Lung microvascular endothelial cell (primary cell): ENCODE results near the gene FIBCD1. TPM values are rescaled to one million over a fixed set of nuclear protein-coding genes. Genes with fewer than 3 reads are reported as not detected.

Experiments
- DNase-seq, 2 donors: peaks; one replicate each; pipeline versions ENCODE4 v3.0.0 to v3.0.0-alpha.2; 2010; ENCODE audit warnings: low read depth in 2 of 2
- total RNA-seq: library from RNA; depleted of rRNA; stranded (reverse); fragments of >200 nt; gene quantifications from 2 replicates; pipeline ENCODE4 v1.2.1, GENCODE V29; 2014

The FIBCD1 gene, protein sequence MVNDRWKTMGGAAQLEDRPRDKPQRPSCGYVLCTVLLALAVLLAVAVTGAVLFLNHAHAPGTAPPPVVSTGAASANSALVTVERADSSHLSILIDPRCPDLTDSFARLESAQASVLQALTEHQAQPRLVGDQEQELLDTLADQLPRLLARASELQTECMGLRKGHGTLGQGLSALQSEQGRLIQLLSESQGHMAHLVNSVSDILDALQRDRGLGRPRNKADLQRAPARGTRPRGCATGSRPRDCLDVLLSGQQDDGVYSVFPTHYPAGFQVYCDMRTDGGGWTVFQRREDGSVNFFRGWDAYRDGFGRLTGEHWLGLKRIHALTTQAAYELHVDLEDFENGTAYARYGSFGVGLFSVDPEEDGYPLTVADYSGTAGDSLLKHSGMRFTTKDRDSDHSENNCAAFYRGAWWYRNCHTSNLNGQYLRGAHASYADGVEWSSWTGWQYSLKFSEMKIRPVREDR
- not detected in 2 replicates for total RNA-seq

DNA sequence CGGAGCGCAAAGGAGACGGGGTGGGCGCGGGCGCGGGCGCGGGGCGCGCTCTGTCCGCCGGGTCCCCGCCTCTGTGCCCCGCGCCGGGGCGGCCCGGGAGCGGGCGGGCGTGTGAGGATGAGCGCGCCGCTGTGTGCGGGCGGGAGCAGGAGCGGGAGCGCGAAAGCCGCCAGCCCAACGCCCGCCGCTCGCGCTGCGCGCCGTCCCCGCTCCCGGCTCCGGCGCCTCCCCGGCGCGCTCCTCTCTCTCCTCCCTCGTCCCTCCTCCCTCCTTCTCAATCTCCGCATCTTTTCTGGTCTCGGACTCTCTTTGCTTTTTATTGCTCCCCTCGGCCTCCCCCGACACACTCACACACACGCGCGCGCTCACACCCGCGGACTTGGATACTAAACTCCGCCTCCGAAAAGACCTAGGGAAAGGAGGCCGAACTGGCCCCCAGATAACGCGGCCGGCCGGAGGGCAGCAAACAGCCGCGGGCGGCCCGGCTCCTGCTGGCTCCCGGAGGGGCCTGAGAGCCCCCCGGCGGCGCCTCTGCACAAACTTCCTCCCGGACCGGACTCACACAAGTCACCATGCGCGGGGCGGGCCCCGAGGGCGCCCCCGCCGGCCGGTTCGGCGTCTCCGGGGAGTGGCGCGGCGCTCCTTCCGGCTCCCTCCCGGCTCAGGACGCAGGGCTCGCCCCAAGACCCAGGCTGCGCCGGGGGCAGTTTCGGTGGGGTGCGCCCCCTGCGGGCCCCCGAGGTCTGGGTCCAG, at the start of gene FIBCD1:
FIBCD1 (minus strand) TSS at position 596 of the 753 bp plus-strand sequence. CDS start 640 bp downstream, outside the sequence.
- DNase-seq, result peak; percentile 23 to 33

DNA sequence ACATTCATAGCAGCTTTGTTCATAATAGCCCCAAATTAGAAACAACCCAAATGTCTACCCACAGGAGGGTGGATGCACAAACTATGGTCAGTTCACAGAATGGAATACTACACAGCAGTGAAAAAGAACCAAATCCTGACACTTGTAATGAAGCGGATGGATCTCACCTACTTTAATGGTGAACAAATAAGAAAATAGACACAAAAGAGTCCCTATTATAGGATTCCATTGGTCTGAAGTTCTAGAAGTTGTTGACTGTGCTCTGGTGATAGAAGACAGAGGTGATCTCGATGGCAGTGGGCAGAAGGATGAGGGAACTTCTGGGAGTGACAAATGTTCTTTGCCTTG, 49.3 kb upstream of the FIBCD1 start:
- DNase-seq, result no peak

DNA sequence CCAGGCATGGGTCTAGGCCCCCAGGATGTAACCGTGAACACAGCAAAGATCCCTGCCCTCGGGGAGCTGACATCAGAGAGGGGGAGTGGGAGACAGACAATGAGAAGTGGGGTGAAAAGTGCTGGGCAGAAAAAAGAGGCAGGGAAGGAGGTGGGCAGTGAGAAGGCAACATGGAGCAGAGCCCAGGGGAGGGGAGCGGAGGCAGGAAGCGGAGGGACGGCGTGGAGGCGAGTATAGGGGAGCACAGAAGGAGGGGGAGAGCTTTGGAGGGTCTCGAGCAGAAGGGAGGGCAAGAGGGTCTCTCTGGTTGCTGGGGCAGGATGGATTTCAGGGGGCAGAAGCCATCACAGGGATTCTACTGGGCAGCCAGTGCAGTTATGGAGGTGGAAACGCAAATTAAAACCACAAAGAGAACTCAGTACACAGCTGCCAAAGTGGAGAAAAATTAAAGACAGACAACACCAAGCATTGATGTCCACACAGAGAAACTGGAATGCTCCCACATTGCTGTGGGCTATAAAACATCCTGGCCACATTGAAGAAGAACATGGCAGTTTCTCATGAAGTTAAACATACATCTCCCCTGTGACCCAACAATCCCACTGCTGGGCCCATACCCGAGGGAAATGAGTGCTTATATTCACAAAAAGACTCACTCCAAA, 48.8 kb upstream of the FIBCD1 start:
- no peak for DNase-seq

GRCh38 chr9:130987054-130987453, 48.0 kb upstream of the FIBCD1 start:
- DNase-seq, result no peak

DNA sequence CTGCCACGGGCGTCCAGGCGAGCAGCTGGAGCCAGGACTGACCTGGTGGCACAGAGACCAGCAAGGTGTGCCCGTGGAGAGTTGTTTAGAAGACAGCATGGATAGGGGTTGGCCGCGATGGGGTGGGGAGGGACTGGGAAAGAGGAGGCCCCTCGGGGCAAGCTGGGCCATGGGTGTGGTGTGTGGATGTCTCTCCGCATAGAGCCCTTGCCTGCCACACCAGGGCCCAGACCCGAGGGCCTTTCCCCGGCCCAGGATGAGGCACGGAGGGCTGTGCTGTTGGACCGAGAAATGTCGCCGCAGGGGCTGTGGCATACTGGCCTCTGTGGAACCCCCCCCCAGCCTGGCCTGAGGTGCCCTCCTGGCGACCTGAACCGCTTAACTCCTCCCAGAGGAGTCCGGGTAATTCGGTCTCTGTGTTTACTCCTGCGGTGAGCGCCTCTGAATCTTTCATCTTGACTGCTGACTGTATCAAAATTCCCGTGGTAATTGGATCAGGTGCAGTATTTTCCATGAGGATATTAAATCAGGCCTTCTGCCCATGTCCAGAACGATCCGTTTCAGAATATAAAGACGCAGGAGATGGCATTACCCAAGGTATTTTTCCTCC, 47.4 kb upstream of the FIBCD1 start:
- no peak for DNase-seq

GRCh38 chr9:130985606-130986162, 46.6 kb upstream of the FIBCD1 start:
- no peak for DNase-seq

GRCh38 chr9:130985029-130985428, 46.0 kb upstream of the FIBCD1 start:
- DNase-seq, result no peak

DNA sequence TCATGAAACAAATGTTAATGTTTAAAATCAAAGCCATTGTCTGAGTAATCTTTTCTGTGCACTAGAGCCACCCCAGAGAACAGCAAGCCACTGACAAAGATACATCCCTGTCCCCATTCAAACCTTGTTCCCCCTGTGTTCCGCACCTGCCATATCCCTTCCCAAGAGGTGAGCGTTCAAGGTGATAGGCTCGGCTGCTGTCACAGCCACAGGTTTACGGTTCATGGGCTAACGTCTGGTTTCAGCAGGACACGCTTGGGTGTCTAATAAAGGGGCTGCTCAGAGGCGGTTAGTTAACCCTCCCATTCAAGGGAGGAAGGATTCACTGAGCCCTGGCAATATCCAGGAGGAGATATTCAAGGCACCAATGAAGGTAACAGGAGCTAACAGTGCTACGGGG, 45.5 kb upstream of the FIBCD1 start:
- DNase-seq, result no peak

GRCh38 chr9:130983970-130984369, 44.9 kb upstream of the FIBCD1 start:
- no peak for DNase-seq

- DNase-seq, result no peak
Measured at GRCh38 chr9:130983359-130983670, 44.3 kb upstream of the FIBCD1 start.

DNA sequence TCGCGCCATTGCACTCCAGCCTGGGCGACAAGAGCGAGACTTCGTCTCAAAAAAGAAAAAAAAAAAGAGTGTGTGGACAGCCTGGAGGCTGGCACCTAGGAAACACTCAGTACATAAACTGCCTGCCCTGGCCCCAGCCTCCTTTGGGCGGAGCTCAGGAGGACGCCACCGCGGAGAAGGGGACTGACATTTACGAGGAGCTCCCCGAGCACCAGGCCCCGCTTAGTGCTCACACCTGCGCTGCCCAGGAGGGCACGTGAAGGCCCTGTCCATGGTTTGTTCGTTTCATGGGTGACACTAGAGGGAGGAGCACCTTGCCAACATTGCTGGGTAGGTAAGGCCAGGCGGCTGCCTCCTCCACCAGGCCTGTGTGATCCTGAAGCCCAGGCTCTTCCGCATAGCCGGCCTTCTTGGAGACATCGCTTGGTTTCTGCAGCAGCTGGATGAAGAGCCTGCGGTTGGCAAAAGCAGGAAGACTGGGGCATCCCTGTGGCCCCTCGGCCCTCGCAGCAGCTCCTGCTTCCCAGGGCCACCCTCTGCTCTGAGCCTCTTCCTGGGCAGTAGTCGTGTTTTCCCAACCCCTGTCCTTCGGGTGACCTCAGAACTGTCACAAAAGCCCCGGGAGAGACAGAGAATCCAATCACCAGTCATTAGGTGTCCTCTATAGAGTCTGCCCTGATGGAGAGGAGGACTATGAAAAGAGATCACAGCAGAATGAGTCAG, 43.8 kb upstream of the FIBCD1 start:
- no peak for DNase-seq

- no peak for DNase-seq
Measured at GRCh38 chr9:130981756-130982137, 42.7 kb upstream of the FIBCD1 start.

DNA sequence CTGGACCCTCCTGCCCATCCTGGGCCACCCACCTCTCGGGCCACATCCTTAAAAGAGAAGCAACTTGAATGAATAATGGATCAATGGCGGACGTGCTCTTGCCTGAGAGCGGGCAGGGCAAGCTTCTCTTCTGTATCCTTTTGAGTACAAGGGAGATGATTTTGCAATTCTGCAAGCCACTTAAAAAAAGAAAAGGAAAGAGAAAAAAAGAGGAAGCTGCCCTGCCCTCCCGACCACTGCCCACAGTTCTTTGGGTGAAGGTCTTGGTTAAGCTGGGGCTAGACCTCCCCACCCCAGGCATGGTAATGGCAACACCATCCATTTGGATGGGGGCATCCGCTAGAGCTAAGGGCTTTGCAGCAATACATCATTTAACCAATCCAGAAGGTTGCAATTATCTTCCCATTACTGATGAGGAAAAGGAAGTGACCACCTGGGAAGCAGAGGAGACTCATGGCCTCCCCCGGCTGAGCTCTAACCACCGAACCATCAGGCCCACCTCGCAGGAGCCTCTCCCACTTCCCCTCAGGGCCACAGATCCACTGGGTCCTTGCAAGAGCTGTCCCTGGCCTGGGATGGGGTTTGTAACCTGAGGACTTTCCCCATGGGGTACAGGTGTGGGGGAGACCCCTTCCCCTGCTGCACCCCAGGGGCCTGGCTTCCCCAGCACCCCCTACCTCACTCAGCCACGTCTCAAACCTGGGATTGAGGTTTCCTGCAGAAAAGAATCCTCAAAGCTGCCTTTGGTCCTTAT, 42.1 kb upstream of the FIBCD1 start:
- DNase-seq, result no peak

DNA sequence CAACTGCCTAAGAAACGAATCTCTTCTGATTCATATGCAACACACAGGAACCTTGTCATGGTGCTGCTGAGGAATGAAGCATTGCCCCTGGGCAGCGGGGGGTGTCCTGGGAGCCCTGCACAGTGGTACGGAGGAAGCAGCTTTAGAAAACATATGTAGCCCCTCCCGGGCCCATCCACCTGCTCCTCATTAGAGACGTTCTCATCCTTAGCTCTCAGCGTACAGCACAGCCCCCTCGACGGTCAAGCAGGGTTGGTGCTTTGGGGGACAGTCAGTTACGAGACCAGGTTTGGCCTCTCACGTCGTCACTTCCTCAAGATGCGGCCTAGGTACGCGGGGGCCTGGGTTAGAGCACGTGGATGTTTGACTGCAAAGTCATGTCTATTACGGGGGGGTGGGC, 41.5 kb upstream of the FIBCD1 start:
- DNase-seq, result no peak

- DNase-seq, result no peak
Measured at GRCh38 chr9:130979591-130980385, 40.7 kb upstream of the FIBCD1 start.

DNA sequence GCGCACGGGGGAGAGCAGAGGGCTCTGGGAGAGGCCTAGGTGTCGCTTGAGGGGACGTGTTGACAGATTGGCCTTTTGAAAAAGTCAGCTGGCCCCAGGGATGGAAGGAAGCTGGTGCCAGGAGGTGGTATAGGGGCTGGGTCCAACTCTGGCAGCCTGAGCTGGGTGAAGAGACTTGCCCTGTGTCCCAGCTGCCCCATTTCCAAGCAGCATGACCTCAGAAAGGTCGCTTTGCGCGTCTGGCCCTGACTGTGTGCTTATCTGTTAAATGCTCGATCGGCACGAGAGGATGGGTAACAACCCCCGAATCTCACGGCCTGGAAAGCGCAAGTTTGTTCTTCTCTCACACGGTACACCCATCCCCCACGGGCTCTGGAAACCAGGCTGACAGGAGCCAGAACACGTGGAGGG, 38.8 kb upstream of the FIBCD1 start:
- no peak for DNase-seq

- DNase-seq, result no peak
Measured at GRCh38 chr9:130975932-130976841, 37.1 kb upstream of the FIBCD1 start.

DNA sequence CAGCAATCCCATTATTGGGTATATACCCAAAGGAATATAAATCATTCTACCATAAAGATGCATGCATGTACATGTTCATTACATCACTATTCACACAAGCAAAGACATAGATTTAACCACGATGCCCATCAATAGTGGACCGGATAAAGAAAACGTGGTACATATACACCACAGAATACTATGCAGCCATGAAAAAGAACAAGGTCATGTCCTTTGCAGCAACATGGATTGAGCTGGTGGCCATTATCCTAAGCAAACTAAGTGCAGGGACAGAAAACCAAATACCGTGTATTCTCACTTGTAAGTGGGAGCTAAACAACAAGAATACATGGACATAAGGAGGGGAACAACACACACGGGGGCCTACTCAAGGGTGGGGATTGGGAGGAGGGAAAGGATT, 36.1 kb upstream of the FIBCD1 start:
- DNase-seq, result no peak
